Measurements from ENCODE around the gene TMEM156. TPM values are rescaled to one million over a fixed set of nuclear protein-coding genes. Genes with fewer than 3 reads are reported as not detected.

TMEM156 gene
- total and polyA plus RNA-seq, 10 of the 15 experiments (the other 5 are each of a cell fraction or from before 2014, with no cell fraction given), result 20.8 to 48.3 (median 32.7) TPM

DNA sequence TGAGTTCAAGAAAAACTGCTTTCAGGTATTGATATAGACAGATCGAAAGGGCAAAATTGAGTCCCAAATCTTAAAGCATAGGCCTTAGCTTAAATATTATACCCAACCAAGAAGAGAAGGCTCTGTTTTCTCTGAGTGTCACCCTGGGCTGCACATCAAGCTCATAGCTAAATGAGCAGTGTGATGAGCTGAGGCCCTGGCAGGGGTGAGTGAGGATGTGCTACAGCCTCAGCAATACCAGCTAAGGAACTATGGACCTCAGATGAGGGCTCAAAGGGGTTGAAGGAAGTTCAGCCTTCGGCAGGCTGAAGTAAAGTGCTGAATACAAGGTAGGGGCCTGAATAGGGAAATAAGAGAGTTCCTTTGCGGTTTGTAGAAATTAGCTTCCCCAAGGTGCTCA is 85.3 kb downstream of the TMEM156 start (continued):
- TF ChIP-seq, protein P1, sequence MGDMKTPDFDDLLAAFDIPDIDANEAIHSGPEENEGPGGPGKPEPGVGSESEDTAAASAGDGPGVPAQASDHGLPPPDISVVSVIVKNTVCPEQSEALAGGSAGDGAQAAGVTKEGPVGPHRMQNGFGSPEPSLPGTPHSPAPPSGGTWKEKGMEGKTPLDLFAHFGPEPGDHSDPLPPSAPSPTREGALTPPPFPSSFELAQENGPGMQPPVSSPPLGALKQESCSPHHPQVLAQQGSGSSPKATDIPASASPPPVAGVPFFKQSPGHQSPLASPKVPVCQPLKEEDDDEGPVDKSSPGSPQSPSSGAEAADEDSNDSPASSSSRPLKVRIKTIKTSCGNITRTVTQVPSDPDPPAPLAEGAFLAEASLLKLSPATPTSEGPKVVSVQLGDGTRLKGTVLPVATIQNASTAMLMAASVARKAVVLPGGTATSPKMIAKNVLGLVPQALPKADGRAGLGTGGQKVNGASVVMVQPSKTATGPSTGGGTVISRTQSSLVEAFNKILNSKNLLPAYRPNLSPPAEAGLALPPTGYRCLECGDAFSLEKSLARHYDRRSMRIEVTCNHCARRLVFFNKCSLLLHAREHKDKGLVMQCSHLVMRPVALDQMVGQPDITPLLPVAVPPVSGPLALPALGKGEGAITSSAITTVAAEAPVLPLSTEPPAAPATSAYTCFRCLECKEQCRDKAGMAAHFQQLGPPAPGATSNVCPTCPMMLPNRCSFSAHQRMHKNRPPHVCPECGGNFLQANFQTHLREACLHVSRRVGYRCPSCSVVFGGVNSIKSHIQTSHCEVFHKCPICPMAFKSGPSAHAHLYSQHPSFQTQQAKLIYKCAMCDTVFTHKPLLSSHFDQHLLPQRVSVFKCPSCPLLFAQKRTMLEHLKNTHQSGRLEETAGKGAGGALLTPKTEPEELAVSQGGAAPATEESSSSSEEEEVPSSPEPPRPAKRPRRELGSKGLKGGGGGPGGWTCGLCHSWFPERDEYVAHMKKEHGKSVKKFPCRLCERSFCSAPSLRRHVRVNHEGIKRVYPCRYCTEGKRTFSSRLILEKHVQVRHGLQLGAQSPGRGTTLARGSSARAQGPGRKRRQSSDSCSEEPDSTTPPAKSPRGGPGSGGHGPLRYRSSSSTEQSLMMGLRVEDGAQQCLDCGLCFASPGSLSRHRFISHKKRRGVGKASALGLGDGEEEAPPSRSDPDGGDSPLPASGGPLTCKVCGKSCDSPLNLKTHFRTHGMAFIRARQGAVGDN (IDR thresholded peaks at IDR 0.05), result no peak
- no peak for TF ChIP-seq ATF7 (IDR thresholded peaks at IDR 0.05; ENCODE audit: low read depth)

DNA sequence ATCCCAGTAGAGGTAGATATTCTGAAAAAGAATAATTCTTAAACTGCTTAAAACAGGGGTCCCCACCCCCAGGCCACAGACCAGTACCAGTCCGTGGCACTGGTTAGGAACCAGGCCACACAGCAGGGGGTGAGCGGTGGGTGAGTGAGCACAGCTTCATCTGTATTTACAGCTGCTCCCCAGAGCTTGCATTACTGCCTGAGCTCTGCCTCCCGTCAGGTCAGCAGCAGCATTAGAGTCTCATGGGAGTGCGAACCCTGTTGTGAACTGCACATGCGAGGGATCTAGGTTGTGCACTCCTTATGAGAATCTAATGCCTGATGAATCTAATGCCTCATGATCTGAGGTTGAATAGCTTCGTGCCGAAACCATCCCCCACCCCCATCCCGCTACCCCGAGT is 87.8 kb downstream of the TMEM156 start:
- no peak for ATAC-seq
- Histone ChIP-seq H3K4me1 (ENCODE audit: control insufficient read depth, insufficient read depth, low read length) (peaks cover 12% of the 10 kb centered on the region), H2AFZ (ENCODE audit: control insufficient read depth, low read depth, low read length) (no peak overlapping the region), H3K36me3 (ENCODE audit: control insufficient read depth in 2 of 2, insufficient read depth in 2 of 2, low read length in 1 of 2) (no peaks in the 10 kb centered on the region), H3K4me3 (no peak overlapping the region), H3K9ac (ENCODE audit: control insufficient read depth, insufficient read depth, low read length) (no peak overlapping the region), H3K27ac (ENCODE audit: control insufficient read depth, insufficient read depth) (no peak overlapping the region), H4K20me1 (ENCODE audit: control insufficient read depth, insufficient read depth) (no peaks in the 10 kb centered on the region), H3K4me2 (ENCODE audit: control insufficient read depth, insufficient read depth) (no peak overlapping the region), H3K9me3 (replicated peaks; ENCODE audit: control insufficient read depth, insufficient read depth, low read length) (no peaks in the 10 kb centered on the region), H3K79me2 (ENCODE audit: control insufficient read depth, insufficient read depth, low read length) (no peaks in the 10 kb centered on the region), H3K27me3 (replicated peaks in 1 of 2; ENCODE audit: control insufficient read depth in 2 of 2, insufficient read depth in 2 of 2, low read length in 1 of 2) (no peaks in the 10 kb centered on the region)
- no TSS peak for BruUV-seq (replicated peaks)
- intact Hi-C loops (cut with micrococcal nuclease; ENCODE audit: unreplicated experiment) (no loop called here), in situ Hi-C loops (cut with MboI) (no loop called here)
- RAD21 ChIA-PET (ENCODE audit: unreplicated experiment), result no interaction called here
- no peak for FAIRE-seq
- no peak for TF ChIP-seq JUND (IDR thresholded peaks at IDR 0.05; ENCODE audit: low read depth, low read length)
- TF ChIP-seq NFIC (IDR thresholded peaks at IDR 0.05; ENCODE audit: low read depth, low read length), result no peak
- no peak for TF ChIP-seq KAT2A (conservative IDR thresholded peaks at IDR 0.05; ENCODE audit: control insufficient read depth, low read depth, low read length)
- no peak for TF ChIP-seq TAF1 (IDR thresholded peaks at IDR 0.05; ENCODE audit: borderline replicate concordance, low read depth, low read length)
- no peak for TF ChIP-seq CREB1 (IDR thresholded peaks at IDR 0.05; ENCODE audit: low read depth)
- no peak for TF ChIP-seq CREM (IDR thresholded peaks at IDR 0.05; ENCODE audit: low read depth)
- no peak for TF ChIP-seq MXI1 (IDR thresholded peaks at IDR 0.05; ENCODE audit: low read depth, low read length)
- TF ChIP-seq, protein P2, sequence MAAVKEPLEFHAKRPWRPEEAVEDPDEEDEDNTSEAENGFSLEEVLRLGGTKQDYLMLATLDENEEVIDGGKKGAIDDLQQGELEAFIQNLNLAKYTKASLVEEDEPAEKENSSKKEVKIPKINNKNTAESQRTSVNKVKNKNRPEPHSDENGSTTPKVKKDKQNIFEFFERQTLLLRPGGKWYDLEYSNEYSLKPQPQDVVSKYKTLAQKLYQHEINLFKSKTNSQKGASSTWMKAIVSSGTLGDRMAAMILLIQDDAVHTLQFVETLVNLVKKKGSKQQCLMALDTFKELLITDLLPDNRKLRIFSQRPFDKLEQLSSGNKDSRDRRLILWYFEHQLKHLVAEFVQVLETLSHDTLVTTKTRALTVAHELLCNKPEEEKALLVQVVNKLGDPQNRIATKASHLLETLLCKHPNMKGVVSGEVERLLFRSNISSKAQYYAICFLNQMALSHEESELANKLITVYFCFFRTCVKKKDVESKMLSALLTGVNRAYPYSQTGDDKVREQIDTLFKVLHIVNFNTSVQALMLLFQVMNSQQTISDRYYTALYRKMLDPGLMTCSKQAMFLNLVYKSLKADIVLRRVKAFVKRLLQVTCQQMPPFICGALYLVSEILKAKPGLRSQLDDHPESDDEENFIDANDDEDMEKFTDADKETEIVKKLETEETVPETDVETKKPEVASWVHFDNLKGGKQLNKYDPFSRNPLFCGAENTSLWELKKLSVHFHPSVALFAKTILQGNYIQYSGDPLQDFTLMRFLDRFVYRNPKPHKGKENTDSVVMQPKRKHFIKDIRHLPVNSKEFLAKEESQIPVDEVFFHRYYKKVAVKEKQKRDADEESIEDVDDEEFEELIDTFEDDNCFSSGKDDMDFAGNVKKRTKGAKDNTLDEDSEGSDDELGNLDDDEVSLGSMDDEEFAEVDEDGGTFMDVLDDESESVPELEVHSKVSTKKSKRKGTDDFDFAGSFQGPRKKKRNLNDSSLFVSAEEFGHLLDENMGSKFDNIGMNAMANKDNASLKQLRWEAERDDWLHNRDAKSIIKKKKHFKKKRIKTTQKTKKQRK (IDR thresholded peaks at IDR 0.05; ENCODE audit: low read depth, low read length), result no peak
- TF ChIP-seq TBL1XR1 (IDR thresholded peaks at IDR 0.05; ENCODE audit: low read depth, low read length), result no peak
- 91% methylated on average over 9 of the region's 9 CpGs for WGBS (ENCODE audit: insufficient coverage, insufficient replicate concordance, low lambda C conversion rate, missing lambda C conversion rate)
- SMC1A ChIA-PET (ENCODE audit: uncharacterized antibody, unreplicated experiment), result no interaction called here
- POLR2A ChIA-PET, result interaction anchor here (0.5 kb wide), 1 partner anchor 568 kb away, joined by 6 read pairs; no protein-coding TSS in a partner anchor
- DNase-seq (ENCODE audit: low read depth, low spot score), result no peak
- CTCF ChIA-PET, result no interaction called here

All from GM12878 (cell line).